C4-2B (cell line): ENCODE measurements around the gene TIAM2.

ENCODE experiments used
- ZFX ChIP-seq: fragments of 450-650 bp; IDR thresholded peaks from 2 replicates; pipeline ENCODE4 v1.6.1; 2017
- TF ChIP-seq, protein P1 (sequence below): fragments of 450-650 bp; conservative IDR thresholded peaks from 2 replicates; pipeline ENCODE4 v1.5.1; 2017; ENCODE audit warnings: mild to moderate bottlenecking

- TF ChIP-seq, protein P1, sequence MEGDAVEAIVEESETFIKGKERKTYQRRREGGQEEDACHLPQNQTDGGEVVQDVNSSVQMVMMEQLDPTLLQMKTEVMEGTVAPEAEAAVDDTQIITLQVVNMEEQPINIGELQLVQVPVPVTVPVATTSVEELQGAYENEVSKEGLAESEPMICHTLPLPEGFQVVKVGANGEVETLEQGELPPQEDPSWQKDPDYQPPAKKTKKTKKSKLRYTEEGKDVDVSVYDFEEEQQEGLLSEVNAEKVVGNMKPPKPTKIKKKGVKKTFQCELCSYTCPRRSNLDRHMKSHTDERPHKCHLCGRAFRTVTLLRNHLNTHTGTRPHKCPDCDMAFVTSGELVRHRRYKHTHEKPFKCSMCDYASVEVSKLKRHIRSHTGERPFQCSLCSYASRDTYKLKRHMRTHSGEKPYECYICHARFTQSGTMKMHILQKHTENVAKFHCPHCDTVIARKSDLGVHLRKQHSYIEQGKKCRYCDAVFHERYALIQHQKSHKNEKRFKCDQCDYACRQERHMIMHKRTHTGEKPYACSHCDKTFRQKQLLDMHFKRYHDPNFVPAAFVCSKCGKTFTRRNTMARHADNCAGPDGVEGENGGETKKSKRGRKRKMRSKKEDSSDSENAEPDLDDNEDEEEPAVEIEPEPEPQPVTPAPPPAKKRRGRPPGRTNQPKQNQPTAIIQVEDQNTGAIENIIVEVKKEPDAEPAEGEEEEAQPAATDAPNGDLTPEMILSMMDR = no peak
- TF ChIP-seq ZFX = no peak
These were observed 191.0 kb downstream of the TIAM2 start for GRCh38 chr6:155186052-155186658.
